Cardiac septum (tissue), 1 donor: ENCODE results near the gene CLASP1. TPM values are rescaled to one million over a fixed set of nuclear protein-coding genes. Genes with fewer than 3 reads are reported as not detected.
"Not testable (repeated sequence)": the region's sequence is repeated elsewhere in the genome, so short reads cannot be mapped to it uniquely, and the experiment has no call there.

Experiments used
- DNase-seq: peaks from one replicate; pipeline ENCODE4 v3.0.0-alpha.2; 2020; ENCODE audit warnings: low spot score
- intact Hi-C: fragments of 100-400 bp; cut with DNase I; formaldehyde crosslinking; loops from one replicate; pipeline ENCODE4 v1.14.0; 2022
- total RNA-seq: library from RNA; stranded (reverse); fragmentation: NEBNext Ultra II Directional; extraction: Animal tissue kit (Norgen Biotek cat#: 25700); gene quantifications from one replicate; pipeline ENCODE4 v1.2.1, GENCODE V29; 2021
- donor health status: DM: no; HTN: no; CAD: no.

The CLASP1 gene
- total RNA-seq, 1 donor from 2014 or later = 66.1 TPM

- intact Hi-C loops = no loop called here
- DNase-seq = no peak
Measured at GRCh38 chr2:121633463-121633862, 15.8 kb downstream of the CLASP1 start.

- intact Hi-C loops = no loop called here
- DNase-seq = no peak
Measured at GRCh38 chr2:121627525-121628050, 21.7 kb downstream of the CLASP1 start.

- intact Hi-C loops = no loop called here
- DNase-seq = no peak
Measured at GRCh38 chr2:121626777-121627524, 22.3 kb downstream of the CLASP1 start.

- intact Hi-C loops = no loop called here
- no peak for DNase-seq
Measured at GRCh38 chr2:121625953-121626352, 23.3 kb downstream of the CLASP1 start.

GRCh38 chr2:121617042-121617599, 32.1 kb downstream of the CLASP1 start:
- DNase-seq = no peak
- intact Hi-C loops = no loop called here

GRCh38 chr2:121613774-121614173, 35.5 kb downstream of the CLASP1 start:
- intact Hi-C loops = no loop called here
- no peak for DNase-seq

GRCh38 chr2:121613152-121613551, 36.1 kb downstream of the CLASP1 start:
- intact Hi-C loops = no loop called here
- DNase-seq = no peak

GRCh38 chr2:121611730-121612705, 37.2 kb downstream of the CLASP1 start:
- intact Hi-C loops = no loop called here

GRCh38 chr2:121611048-121611649, 38.1 kb downstream of the CLASP1 start:
- DNase-seq, intact Hi-C loops: not testable (repeated sequence)

More at GRCh38 chr2:121611730-121612705, 37.2 kb downstream of the CLASP1 start:
- no peak for DNase-seq

GRCh38 chr2:121610487-121610874, 38.8 kb downstream of the CLASP1 start:
- DNase-seq, intact Hi-C loops: not testable (repeated sequence)

GRCh38 chr2:121608967-121609366, 40.3 kb downstream of the CLASP1 start:
- DNase-seq = no peak
- intact Hi-C loops = loop anchor here (5.0 kb wide), 1 partner anchor 67 kb away; no protein-coding TSS in a partner anchor

GRCh38 chr2:121608367-121608766, 40.9 kb downstream of the CLASP1 start:
- intact Hi-C loops = loop anchor here (5.0 kb wide), 1 partner anchor 66 kb away; no protein-coding TSS in a partner anchor
- DNase-seq = no peak

GRCh38 chr2:121605820-121606733, 43.2 kb downstream of the CLASP1 start:
- no peak for DNase-seq
- intact Hi-C loops = loop anchor here (5.0 kb wide), 1 partner anchor 64 kb away; no protein-coding TSS in a partner anchor

- intact Hi-C loops = loop anchor here (5.0 kb wide), 1 partner anchor 44 kb away; the partner anchor contains the start of gene CLASP1
- DNase-seq = no peak
Measured at GRCh38 chr2:121603185-121603584, 46.1 kb downstream of the CLASP1 start.

- intact Hi-C loops = loop anchor here (5.0 kb wide), 1 partner anchor 47 kb away; the partner anchor contains the start of gene CLASP1
- no peak for DNase-seq
Measured at GRCh38 chr2:121599963-121600651, 49.2 kb downstream of the CLASP1 start.

- intact Hi-C loops = no loop called here
- DNase-seq = no peak
Measured at GRCh38 chr2:121598087-121598486, 51.2 kb downstream of the CLASP1 start.

GRCh38 chr2:121596221-121597080, 52.8 kb downstream of the CLASP1 start:
- no peak for DNase-seq
- intact Hi-C loops = no loop called here
